ENCODE measurements around the gene JUN.

DNA sequence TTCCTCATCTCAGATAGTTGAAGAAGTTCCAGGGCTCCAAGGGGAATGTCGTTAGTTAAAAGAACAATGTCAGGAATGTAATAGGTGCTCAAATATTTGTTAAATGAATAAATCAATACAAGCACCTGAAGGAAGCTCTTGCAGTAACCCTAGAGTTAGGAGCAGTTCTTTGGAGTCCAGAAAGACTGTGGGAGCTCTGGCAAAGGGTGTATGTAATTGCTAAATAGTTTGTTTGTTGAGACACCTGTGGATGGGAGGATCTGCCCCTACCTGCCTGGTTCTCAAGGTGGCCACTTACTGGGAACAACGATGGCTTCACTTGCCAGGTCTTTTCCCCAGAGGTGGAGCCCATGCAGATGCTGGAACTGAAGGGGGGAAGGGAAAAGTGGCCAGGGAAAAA lies 27.5 kb upstream of the JUN start:
- TF ChIP-seq POLR2A (IDR thresholded peaks at IDR 0.05; ENCODE audit: low read length) (no peak), GATA1 (IDR thresholded peaks at IDR 0.05; ENCODE audit: low read depth, low read length) (no peak)
